ENCODE data around the gene ZNF699. TPM values are rescaled to one million over a fixed set of nuclear protein-coding genes. Genes with fewer than 3 reads are reported as not detected.

The ZNF699 gene
- total RNA-seq, 1 donor from 2014 or later: 23.7 TPM

DNA sequence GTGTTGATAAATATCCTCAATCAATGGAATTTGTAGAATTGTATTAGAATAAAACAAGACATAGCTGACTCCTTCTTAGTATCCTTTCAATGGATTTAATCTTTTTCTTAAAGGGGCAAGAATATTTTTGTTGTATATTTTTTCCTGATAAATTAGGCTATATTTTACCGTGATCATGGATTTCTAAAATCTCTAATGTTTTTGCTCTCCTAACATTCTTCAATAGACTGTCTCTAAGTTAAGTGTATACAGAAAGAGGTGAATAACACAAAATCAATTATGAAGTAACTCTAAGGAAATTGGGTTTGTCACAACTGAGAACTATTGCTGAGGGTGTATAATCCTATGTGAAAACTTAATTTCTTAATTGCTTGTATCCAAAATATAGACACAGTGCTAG lies 59.0 kb downstream of the ZNF699 start, which contains the start of gene OR7E24:
Gene OR7E24 (plus strand): TSS at position 301 of the 400 bp plus-strand sequence. CDS start 114 bp downstream, outside the sequence.
- no peak within 1 kb of the TSS for H3K4me3 ChIP-seq (ENCODE audit: low read depth, low read length)
- TF ChIP-seq, protein P1, sequence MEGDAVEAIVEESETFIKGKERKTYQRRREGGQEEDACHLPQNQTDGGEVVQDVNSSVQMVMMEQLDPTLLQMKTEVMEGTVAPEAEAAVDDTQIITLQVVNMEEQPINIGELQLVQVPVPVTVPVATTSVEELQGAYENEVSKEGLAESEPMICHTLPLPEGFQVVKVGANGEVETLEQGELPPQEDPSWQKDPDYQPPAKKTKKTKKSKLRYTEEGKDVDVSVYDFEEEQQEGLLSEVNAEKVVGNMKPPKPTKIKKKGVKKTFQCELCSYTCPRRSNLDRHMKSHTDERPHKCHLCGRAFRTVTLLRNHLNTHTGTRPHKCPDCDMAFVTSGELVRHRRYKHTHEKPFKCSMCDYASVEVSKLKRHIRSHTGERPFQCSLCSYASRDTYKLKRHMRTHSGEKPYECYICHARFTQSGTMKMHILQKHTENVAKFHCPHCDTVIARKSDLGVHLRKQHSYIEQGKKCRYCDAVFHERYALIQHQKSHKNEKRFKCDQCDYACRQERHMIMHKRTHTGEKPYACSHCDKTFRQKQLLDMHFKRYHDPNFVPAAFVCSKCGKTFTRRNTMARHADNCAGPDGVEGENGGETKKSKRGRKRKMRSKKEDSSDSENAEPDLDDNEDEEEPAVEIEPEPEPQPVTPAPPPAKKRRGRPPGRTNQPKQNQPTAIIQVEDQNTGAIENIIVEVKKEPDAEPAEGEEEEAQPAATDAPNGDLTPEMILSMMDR (IDR thresholded peaks at IDR 0.05; ENCODE audit: insufficient read depth, low read length, poor library complexity, severe bottlenecking): no peak
- no peak for DNase-seq (ENCODE audit: low read depth)
- H3K27me3 ChIP-seq (ENCODE audit: control insufficient read depth, insufficient read depth, low read length): no peaks in the 10 kb centered on the region
- no peaks in the 10 kb centered on the region for H3K36me3 ChIP-seq (ENCODE audit: control insufficient read depth, insufficient read depth, low read length)

Other genes starting within 250 kb of the ZNF699 start
- not detected in 2 replicates for gene OR1M1, start 222.8 kb downstream of the ZNF699 start, total RNA-seq
- not detected in 2 replicates for gene OR7G2, start 202.4 kb downstream of the ZNF699 start, total RNA-seq
- not detected in 2 replicates for gene OR7G1, start 194.1 kb downstream of the ZNF699 start, total RNA-seq
- not detected in 2 replicates for gene OR7G3, start 182.9 kb downstream of the ZNF699 start, total RNA-seq
- gene ZNF317, start 169.4 kb downstream of the ZNF699 start, total RNA-seq: 21.3 and 22.9 TPM in 2 replicates
- 0.41 TPM in 1 of 2 replicates, not detected in the other for gene OR7D2, start 130.9 kb downstream of the ZNF699 start, total RNA-seq
- gene OR7D4, start 90.2 kb downstream of the ZNF699 start, total RNA-seq: not detected in 2 replicates
- not detected in 2 replicates for gene OR7E24, start 58.9 kb downstream of the ZNF699 start, total RNA-seq
- gene ZNF559, start 14.3 kb upstream of the ZNF699 start, total RNA-seq: 8.2 and 10.9 TPM in 2 replicates
- gene ZNF177, start 53.2 kb upstream of the ZNF699 start, total RNA-seq: 1.4 and 3.9 TPM in 2 replicates
- gene ZNF266, start 125.7 kb upstream of the ZNF699 start, total RNA-seq: 12.2 and 14.2 TPM in 2 replicates
- 0.33 and 0.55 TPM in 2 replicates for gene ZNF560, start 188.8 kb upstream of the ZNF699 start, total RNA-seq
- gene ZNF426, start 228.8 kb upstream of the ZNF699 start, total RNA-seq: 12.4 and 14.9 TPM in 2 replicates

All from kidney epithelial cell (primary cell).